WTC11 (cell line): Measurements from ENCODE around the gene CPEB3. TPM values are rescaled to one million over a fixed set of nuclear protein-coding genes. Genes with fewer than 3 reads are reported as not detected.

Experiments used
- ATAC-seq: fragments of 200-7000 bp; cut with Tn5 transposase; 2 replicates; pipeline ENCODE4 v1.10.0; 2021; ENCODE audit warnings: mild to moderate bottlenecking, moderate library complexity
- CTCF ChIA-PET: fragments of 300-600 bp; sonication (Branson Sonifier 250); formaldehyde crosslinking; loops from one replicate; lab custom pipeline; 2021; ENCODE audit warnings: antibody characterized with exemption; lab: Charles Lee
- POLR2A ChIA-PET: fragments of 350-600 bp; sonication (Branson Sonifier 250); formaldehyde crosslinking; loops from one replicate; lab custom pipeline; 2021; ENCODE audit warnings: antibody characterized with exemption; lab: Charles Lee
- DNase-seq: peaks from one replicate; pipeline ENCODE4 v3.0.0; 2021; ENCODE audit warnings: low spot score
- H3K27ac Mint-ChIP-seq: 2 replicates; pipeline ENCODE4 v1.8.0; 2021; ENCODE audit warnings: mixed read lengths
- H3K27me3 Mint-ChIP-seq: 2 replicates; pipeline ENCODE4 v1.8.0; 2021; ENCODE audit warnings: low read depth, mild to moderate bottlenecking, moderate library complexity, mixed read lengths
- H3K36me3 Mint-ChIP-seq: 2 replicates; pipeline ENCODE4 v1.8.0; 2021; ENCODE audit warnings: mixed read lengths
- H3K4me1 Mint-ChIP-seq: 2 replicates; pipeline ENCODE4 v1.8.0; 2022; ENCODE audit warnings: mixed read lengths
- H3K4me3 Mint-ChIP-seq: 2 replicates; pipeline ENCODE4 v1.8.0; 2021; ENCODE audit warnings: mild to moderate bottlenecking, moderate library complexity, mixed read lengths
- H3K9me3 Mint-ChIP-seq: 2 replicates; pipeline ENCODE4 v1.8.0; 2021; ENCODE audit warnings: mixed read lengths
- E2F4 ChIP-seq: sonication (generic); formaldehyde crosslinking; IDR thresholded peaks from 2 replicates; pipeline ENCODE4 v1.8.1; 2022; ENCODE audit warnings: low read depth, mild to moderate bottlenecking, moderate library complexity, missing genetic modification reagents, borderline replicate concordance
- ERG ChIP-seq: fragments of 250-450 bp; sonication (Bioruptor Pico); IDR thresholded peaks from 2 replicates; pipeline ENCODE4 v1.8.0; 2021; ENCODE audit warnings: mild to moderate bottlenecking
- ETV6 ChIP-seq: sonication (generic); formaldehyde crosslinking; IDR thresholded peaks from 2 replicates; pipeline ENCODE4 v1.8.1; 2022; ENCODE audit warnings: mild to moderate bottlenecking, missing genetic modification reagents
- FOXK1 ChIP-seq: sonication (generic); formaldehyde crosslinking; IDR thresholded peaks from 2 replicates; pipeline ENCODE4 v1.8.0; 2022; ENCODE audit warnings: mild to moderate bottlenecking, moderate library complexity, missing genetic modification reagents
- GTF2I ChIP-seq: fragments of 250-450 bp; sonication (Bioruptor Pico); conservative IDR thresholded peaks from 2 replicates; pipeline ENCODE4 v1.4.0; 2021; ENCODE audit warnings: mild to moderate bottlenecking
- IRF2 ChIP-seq: sonication (generic); formaldehyde crosslinking; IDR thresholded peaks from 2 replicates; pipeline ENCODE4 v1.8.0; 2022; ENCODE audit warnings: low read depth, missing genetic modification reagents, borderline replicate concordance
- NR1H2 ChIP-seq: sonication (generic); formaldehyde crosslinking; IDR thresholded peaks from 2 replicates; pipeline ENCODE4 v1.9.0; 2021; ENCODE audit warnings: mild to moderate bottlenecking, moderate library complexity, missing genetic modification reagents
- OVOL2 ChIP-seq: fragments of 250-450 bp; sonication (Bioruptor Pico); IDR thresholded peaks from 2 replicates; pipeline ENCODE4 v1.9.0; 2021; ENCODE audit warnings: mild to moderate bottlenecking, borderline replicate concordance
- SMAD4 ChIP-seq: sonication (generic); formaldehyde crosslinking; IDR thresholded peaks from 2 replicates; pipeline ENCODE4 v1.8.0; 2022; ENCODE audit warnings: mild to moderate bottlenecking, missing genetic modification reagents
- TEAD1 ChIP-seq: sonication (generic); formaldehyde crosslinking; IDR thresholded peaks from 2 replicates; pipeline ENCODE4 v1.8.0; 2022; ENCODE audit warnings: mild to moderate bottlenecking, missing genetic modification reagents
- ZBTB21 ChIP-seq: sonication (generic); formaldehyde crosslinking; IDR thresholded peaks from 2 replicates; pipeline ENCODE4 v1.8.1; 2023; ENCODE audit warnings: mild to moderate bottlenecking, missing genetic modification reagents, borderline replicate concordance
- ZNF121 ChIP-seq: sonication (generic); formaldehyde crosslinking; IDR thresholded peaks from 2 replicates; pipeline ENCODE4 v1.8.0; 2023; ENCODE audit warnings: missing genetic modification reagents
- ZNF138 ChIP-seq: sonication (generic); formaldehyde crosslinking; conservative IDR thresholded peaks from 2 replicates; pipeline ENCODE4 v1.8.1; 2022; ENCODE audit warnings: mild to moderate bottlenecking, moderate library complexity, missing genetic modification reagents
- ZNF317 ChIP-seq: sonication (generic); formaldehyde crosslinking; IDR thresholded peaks from 2 replicates; pipeline ENCODE4 v1.8.1; 2023; ENCODE audit warnings: low read depth, mild to moderate bottlenecking, moderate library complexity, missing genetic modification reagents, borderline replicate concordance
- ZNF396 ChIP-seq: fragments of 250-450 bp; sonication (Bioruptor Pico); IDR thresholded peaks from 2 replicates; pipeline ENCODE4 v1.8.0; 2021; ENCODE audit warnings: mild to moderate bottlenecking, moderate library complexity, borderline replicate concordance
- ZNF423 ChIP-seq: fragments of 250-450 bp; sonication (Bioruptor Pico); IDR thresholded peaks from 2 replicates; pipeline ENCODE4 v2.1.2; 2022; ENCODE audit warnings: mild to moderate bottlenecking, moderate library complexity
- ZNF512 ChIP-seq: sonication (generic); formaldehyde crosslinking; IDR thresholded peaks from 2 replicates; pipeline ENCODE4 v1.8.1; 2022; ENCODE audit warnings: missing genetic modification reagents, borderline replicate concordance
- ZNF532 ChIP-seq: fragments of 250-450 bp; sonication (Bioruptor Pico); IDR thresholded peaks from 2 replicates; pipeline ENCODE4 v1.9.0; 2021; ENCODE audit warnings: mild to moderate bottlenecking, borderline replicate concordance
- total RNA-seq: library from RNA; stranded (reverse); gene quantifications from 3 replicates; pipeline ENCODE4 v1.2.3, GENCODE V29; 2021

CPEB3 gene
- total RNA-seq, 1 experiment from 2014 or later, result 2.4 TPM

- Mint-ChIP-seq H3K27me3 (peaks cover 40% of the 10 kb centered on the region), H3K36me3 (no peaks in the 10 kb centered on the region), H3K4me3 (peak overlapping the region; percentile 91; the same call in 1 of the 2 replicates), H3K27ac (no peak overlapping the region), H3K9me3 (no peaks in the 10 kb centered on the region), H3K4me1 (peaks cover 31% of the 10 kb centered on the region)
- DNase-seq, result no peak
- ChIA-PET POLR2A (interaction anchor here (2.1 kb wide), 1 partner anchor 53 kb away, joined by 8 read pairs; the partner anchor contains the start of genes CPEB3 and MARCHF5), CTCF (interaction anchor here (1.0 kb wide), 1 partner anchor 21 kb away, joined by 3 read pairs; no protein-coding TSS in a partner anchor)
- no peak for ATAC-seq
- TF ChIP-seq ZNF512 (CRISPR knock-in tag) (no peak), ERG (CRISPR knock-in tag) (no peak), ZNF396 (CRISPR knock-in tag) (no peak), ZNF423 (CRISPR knock-in tag) (no peak), ZNF121 (no peak), NR1H2 (no peak), ETV6 (CRISPR knock-in tag) (no peak), FOXK1 (CRISPR knock-in tag) (no peak), ZNF138 (no peak), SMAD4 (CRISPR knock-in tag) (no peak)
Observed at GRCh38 chr10:92238054-92238585, 52.8 kb downstream of the CPEB3 start.

- Mint-ChIP-seq H3K27ac (no peak overlapping the region), H3K4me3 (no peak overlapping the region), H3K36me3 (no peaks in the 10 kb centered on the region), H3K27me3 (no peaks in the 10 kb centered on the region; the same call in 1 of the 2 replicates), H3K9me3 (no peaks in the 10 kb centered on the region), H3K4me1 (peaks cover 4% of the 10 kb centered on the region; the same call in 1 of the 2 replicates)
- ATAC-seq, result no peak
- no peak for DNase-seq
- ChIA-PET POLR2A (no interaction called here), CTCF (no interaction called here)
- TF ChIP-seq ZNF317 (CRISPR knock-in tag) (no peak), E2F4 (CRISPR knock-in tag) (no peak), IRF2 (CRISPR knock-in tag) (no peak), GTF2I (CRISPR knock-in tag) (no peak), TEAD1 (CRISPR knock-in tag) (no peak), ZBTB21 (CRISPR knock-in tag) (no peak), ZNF532 (CRISPR knock-in tag) (no peak), SMAD4 (CRISPR knock-in tag) (no peak), ERG (CRISPR knock-in tag) (no peak), OVOL2 (CRISPR knock-in tag) (no peak)
Observed at GRCh38 chr10:92231196-92231595, 59.7 kb downstream of the CPEB3 start.
